HEK293T (cell line): ENCODE measurements around the gene USP9X.

Source experiments
- BHLHE40 ChIP-seq: fragments of 450-650 bp; IDR thresholded peaks from 2 replicates; pipeline ENCODE4 v1.6.1; 2016; ENCODE audit warnings: mild to moderate bottlenecking, moderate library complexity, borderline replicate concordance
- HDGF ChIP-seq: fragments of 450-650 bp; IDR thresholded peaks from 2 replicates; pipeline ENCODE4 v1.6.1; 2017; ENCODE audit warnings: antibody characterized with exemption, borderline replicate concordance
- NFRKB ChIP-seq: fragments of 450-650 bp; IDR thresholded peaks from 2 replicates; pipeline ENCODE4 v1.6.1; 2016; ENCODE audit warnings: mild to moderate bottlenecking, moderate library complexity
- SP1 ChIP-seq: fragments of 450-650 bp; IDR thresholded peaks from 2 replicates; pipeline ENCODE4 v1.6.1; 2017
- SUZ12 ChIP-seq: fragments of 450-650 bp; IDR thresholded peaks from 2 replicates; pipeline ENCODE4 v1.6.1; 2016; ENCODE audit warnings: mild to moderate bottlenecking

- no peak for TF ChIP-seq SP1
- no peak for TF ChIP-seq BHLHE40
- no peak for TF ChIP-seq SUZ12
- TF ChIP-seq HDGF: no peak
- TF ChIP-seq NFRKB: no peak
Observed at GRCh38 chrX:41209853-41210252, 124.6 kb downstream of the USP9X start.
